Vagina (tissue), 2 donors: ENCODE measurements around the gene TAF4B.

Experiments used
- POLR2A ChIP-seq, 2 donors: fragments of 450-650 bp; IDR thresholded peaks; one replicate each; pipeline ENCODE4 v1.6.1; 2017; ENCODE audit warnings: antibody characterized with exemption in 2 of 2, mild to moderate bottlenecking in 2 of 2, moderate library complexity in 2 of 2
- TF ChIP-seq, protein P1 (sequence below), 3 experiments: fragments of 450-650 bp in 2 of 3; fragments of 200-600 bp in 1 of 3; sonication (generic) in 1 of 3; IDR thresholded peaks; one replicate each; pipeline ENCODE4 v1.5.1; 2017 to 2019; ENCODE audit warnings: antibody characterized with exemption in 3 of 3, mild to moderate bottlenecking in 2 of 3, moderate library complexity in 2 of 3

- TF ChIP-seq, protein P1, sequence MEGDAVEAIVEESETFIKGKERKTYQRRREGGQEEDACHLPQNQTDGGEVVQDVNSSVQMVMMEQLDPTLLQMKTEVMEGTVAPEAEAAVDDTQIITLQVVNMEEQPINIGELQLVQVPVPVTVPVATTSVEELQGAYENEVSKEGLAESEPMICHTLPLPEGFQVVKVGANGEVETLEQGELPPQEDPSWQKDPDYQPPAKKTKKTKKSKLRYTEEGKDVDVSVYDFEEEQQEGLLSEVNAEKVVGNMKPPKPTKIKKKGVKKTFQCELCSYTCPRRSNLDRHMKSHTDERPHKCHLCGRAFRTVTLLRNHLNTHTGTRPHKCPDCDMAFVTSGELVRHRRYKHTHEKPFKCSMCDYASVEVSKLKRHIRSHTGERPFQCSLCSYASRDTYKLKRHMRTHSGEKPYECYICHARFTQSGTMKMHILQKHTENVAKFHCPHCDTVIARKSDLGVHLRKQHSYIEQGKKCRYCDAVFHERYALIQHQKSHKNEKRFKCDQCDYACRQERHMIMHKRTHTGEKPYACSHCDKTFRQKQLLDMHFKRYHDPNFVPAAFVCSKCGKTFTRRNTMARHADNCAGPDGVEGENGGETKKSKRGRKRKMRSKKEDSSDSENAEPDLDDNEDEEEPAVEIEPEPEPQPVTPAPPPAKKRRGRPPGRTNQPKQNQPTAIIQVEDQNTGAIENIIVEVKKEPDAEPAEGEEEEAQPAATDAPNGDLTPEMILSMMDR (IDR thresholded peaks at IDR 0.05) = no peak
- TF ChIP-seq POLR2A (IDR thresholded peaks at IDR 0.05) = no peak
Observed at GRCh38 chr18:26336572-26336971, 110.3 kb downstream of the TAF4B start.
